GM12872 (cell line): ENCODE measurements around the gene RAB5A.

ENCODE experiments used
- TF ChIP-seq, protein P1 (sequence below): IDR thresholded peaks from 3 replicates; pipeline ENCODE4 v1.5.1; 2011; ENCODE audit warnings: low read depth, mild to moderate bottlenecking, low read length, moderate library complexity; ENCODE audit not compliant: insufficient read depth

Gene RAB5A, protein sequence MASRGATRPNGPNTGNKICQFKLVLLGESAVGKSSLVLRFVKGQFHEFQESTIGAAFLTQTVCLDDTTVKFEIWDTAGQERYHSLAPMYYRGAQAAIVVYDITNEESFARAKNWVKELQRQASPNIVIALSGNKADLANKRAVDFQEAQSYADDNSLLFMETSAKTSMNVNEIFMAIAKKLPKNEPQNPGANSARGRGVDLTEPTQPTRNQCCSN

DNA sequence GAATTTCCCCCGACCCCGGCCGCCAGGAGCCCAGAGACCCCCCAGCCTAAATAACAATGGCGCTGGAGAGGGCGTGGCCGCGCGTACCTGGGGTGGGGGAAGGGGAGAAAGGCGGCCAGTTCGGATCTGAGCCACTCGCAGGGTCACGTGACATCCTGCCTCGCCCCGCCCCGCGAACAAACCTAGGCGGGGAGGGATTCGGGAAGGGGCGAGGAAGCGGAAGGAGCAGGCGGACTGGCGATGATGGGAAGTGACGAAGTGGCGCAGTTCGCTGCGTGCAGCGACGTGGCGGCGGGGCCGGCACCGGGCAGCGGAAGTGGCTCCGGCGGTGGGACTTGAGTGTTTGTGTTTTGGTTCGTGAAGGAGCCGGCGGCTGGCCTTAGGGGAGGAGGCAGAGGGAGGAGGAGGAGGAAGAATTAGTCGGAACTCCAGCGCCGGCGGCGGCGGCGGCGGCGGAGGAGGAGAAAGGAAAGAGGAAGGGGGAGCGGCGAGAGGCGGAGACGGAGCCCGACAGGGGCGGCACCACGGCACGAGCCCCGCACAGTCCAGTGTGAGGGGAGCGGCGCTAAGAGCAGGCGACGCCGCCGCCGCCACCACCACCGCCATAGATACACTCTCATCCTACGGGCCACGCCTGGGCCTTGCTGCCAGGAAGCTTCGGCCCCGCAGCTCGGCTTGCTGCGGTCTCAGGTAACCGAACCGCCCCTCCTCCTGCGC, at the start of gene RAB5A:
RAB5A (plus strand) TSS at position 266 of the 717 bp plus-strand sequence. CDS start 3,802 bp downstream, outside the sequence.
- TF ChIP-seq, protein P1, sequence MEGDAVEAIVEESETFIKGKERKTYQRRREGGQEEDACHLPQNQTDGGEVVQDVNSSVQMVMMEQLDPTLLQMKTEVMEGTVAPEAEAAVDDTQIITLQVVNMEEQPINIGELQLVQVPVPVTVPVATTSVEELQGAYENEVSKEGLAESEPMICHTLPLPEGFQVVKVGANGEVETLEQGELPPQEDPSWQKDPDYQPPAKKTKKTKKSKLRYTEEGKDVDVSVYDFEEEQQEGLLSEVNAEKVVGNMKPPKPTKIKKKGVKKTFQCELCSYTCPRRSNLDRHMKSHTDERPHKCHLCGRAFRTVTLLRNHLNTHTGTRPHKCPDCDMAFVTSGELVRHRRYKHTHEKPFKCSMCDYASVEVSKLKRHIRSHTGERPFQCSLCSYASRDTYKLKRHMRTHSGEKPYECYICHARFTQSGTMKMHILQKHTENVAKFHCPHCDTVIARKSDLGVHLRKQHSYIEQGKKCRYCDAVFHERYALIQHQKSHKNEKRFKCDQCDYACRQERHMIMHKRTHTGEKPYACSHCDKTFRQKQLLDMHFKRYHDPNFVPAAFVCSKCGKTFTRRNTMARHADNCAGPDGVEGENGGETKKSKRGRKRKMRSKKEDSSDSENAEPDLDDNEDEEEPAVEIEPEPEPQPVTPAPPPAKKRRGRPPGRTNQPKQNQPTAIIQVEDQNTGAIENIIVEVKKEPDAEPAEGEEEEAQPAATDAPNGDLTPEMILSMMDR = no peak

DNA sequence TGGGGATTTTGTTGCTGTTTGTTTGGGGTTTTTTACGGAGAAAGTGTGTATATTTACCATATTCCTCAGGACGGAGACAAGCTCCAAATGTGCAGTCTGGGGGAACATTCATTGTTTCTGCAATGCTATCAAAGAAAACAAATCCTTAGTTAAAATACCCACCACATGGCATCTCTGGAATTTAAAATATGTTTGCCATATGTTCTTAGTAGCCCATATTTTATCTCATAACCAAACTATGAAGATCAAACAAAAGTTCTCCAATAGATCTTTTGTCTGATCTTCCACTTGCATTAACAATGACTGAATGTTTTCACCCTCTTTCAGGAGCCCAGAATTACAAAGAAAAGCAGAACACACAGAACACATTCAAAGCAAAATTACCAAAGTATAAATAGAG, 48.2 kb upstream of the RAB5A start:
- TF ChIP-seq, protein P1 = no peak

DNA sequence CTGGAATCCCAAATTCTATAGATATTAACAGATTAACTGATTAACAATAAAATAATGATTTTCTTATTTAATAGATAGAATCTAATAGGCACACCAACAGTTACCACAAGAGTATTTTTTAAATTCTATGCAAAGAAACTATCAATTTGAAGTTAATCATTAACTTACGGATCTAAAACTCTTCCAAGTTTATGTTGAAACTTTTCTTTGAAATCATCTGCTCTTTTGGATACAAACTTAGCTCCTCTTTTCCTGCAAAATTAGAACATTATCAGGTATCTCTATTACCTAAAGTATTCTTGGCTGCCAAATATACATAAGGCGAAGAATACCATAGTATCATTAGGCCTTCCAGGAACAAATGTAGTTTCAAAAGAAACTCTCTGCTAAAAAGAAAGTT, 47.6 kb upstream of the RAB5A start:
- TF ChIP-seq, protein P1 = no peak

DNA sequence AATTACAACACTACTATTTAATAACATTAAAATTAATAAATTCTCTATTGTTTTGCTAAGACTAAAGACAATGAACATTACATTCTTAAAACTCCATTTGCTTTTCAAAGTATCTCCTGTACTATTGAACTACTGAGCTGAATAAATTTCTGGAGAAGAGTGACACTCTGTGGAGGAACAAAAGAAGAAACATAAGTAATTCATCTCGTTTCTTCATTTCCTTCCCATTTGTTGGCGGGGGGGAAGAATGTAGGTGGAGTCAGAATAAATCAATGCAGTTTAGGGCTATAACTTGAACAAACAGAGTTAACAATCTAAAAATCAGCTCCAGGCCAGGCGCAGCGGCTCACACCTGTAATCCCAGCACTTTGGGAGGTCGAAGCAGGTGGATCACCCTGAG, 45.6 kb upstream of the RAB5A start:
- TF ChIP-seq, protein P1 = no peak

DNA sequence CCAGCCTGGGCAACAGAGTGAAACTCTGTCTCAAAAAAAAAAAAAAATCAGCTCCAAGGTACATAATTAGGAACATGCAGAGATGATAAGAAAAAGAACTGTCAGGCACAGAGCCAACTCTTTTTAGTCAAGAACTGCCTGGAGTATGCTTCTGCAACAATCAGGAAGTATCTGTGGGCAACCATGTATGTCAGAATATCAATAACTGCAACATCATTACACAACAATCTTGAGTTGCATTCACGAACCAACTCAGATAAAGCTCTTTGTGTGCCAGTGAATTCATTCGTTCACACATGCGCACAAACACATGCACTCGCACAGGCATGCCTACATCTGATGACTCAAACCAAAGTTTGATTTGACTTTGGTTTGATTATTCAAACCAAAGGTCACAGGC, 45.0 kb upstream of the RAB5A start:
- TF ChIP-seq, protein P1 = no peak

DNA sequence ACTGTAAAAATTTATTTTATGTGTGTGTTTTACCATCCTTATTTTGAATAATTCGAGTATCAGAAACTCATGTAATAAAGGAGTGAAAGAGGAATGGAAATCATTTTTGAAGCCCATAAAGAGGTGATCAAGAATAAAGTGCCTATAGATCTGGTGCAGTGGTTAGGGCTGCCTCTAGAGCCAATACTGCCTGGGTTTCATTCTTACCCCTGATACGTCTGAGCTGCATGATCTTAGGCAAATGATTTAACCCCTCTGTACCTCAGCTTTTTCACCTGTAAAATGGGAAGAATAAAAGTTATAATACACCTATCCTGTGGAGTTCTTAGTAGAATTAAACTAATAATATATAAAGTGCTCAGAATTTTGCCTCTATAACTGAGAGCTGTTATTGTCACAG, 43.2 kb upstream of the RAB5A start:
- TF ChIP-seq, protein P1 = no peak

DNA sequence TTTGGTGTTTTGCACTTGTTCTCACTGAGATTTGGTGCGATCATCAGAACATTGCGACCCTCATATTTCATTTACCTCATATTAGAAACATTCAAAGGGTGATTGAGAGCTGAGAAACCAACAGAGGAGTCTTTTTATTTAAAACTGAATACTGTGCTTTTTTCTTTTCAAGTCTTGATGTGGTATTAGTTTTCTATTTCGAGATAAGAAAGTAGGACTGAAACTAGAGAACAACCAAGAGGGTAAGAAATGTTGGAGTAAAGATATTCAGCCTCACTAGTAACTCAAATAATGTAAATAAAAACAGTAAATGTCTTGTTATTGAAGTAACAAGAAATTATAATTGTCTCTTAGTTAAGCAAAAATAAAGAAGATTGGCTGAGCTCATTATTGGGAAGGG, 39.4 kb upstream of the RAB5A start:
- TF ChIP-seq, protein P1 = no peak
